Colonic mucosa (tissue), 4 donors: ENCODE measurements around the gene EPC2. TPM values are rescaled to one million over a fixed set of nuclear protein-coding genes. Genes with fewer than 3 reads are reported as not detected.
"Not testable (repeated sequence)": the region's sequence is repeated elsewhere in the genome, so short reads cannot be mapped to it uniquely, and the experiment has no call there.

Experiments used
- DNase-seq: peaks from one replicate; pipeline ENCODE4 v3.0.0-alpha.2; 2020
- H3K27ac ChIP-seq: fragments of 200-600 bp; one replicate; pipeline ENCODE4 v1.8.0; 2021
- H3K27me3 ChIP-seq: fragments of 200-600 bp; one replicate; pipeline ENCODE4 v1.8.0; 2021
- H3K36me3 ChIP-seq: fragments of 200-600 bp; one replicate; pipeline ENCODE4 v1.8.0; 2021
- H3K4me1 ChIP-seq: fragments of 200-600 bp; one replicate; pipeline ENCODE4 v1.8.0; 2021; ENCODE audit warnings: mild to moderate bottlenecking
- H3K4me3 ChIP-seq: fragments of 200-600 bp; one replicate; pipeline ENCODE4 v1.8.0; 2021
- H3K9ac ChIP-seq, 2 donors: one replicate each; pipeline ENCODE4 v1.7.0; 2013; ENCODE audit warnings: control low read depth in 2 of 2, low read depth in 2 of 2, low read length in 2 of 2
- H3K9me3 ChIP-seq: fragments of 200-600 bp; one replicate; pipeline ENCODE4 v1.8.0; 2021
- intact Hi-C: fragments of 100-400 bp; cut with DNase I; formaldehyde crosslinking; loops from one replicate; pipeline ENCODE4 v1.14.1; 2022
- total RNA-seq, 2 donors: library from RNA; stranded (reverse); fragmentation: NEBNext Ultra II Directional in 1 of 2; extraction: Animal tissue kit (Norgen Biotek cat#: 25700) in 1 of 2; gene quantifications; one replicate each; pipeline ENCODE4 v1.2.1, GENCODE V29; 2021
- TF ChIP-seq, protein P1 (sequence below): fragments of 200-600 bp; IDR thresholded peaks from one replicate; pipeline ENCODE4 v1.8.0; 2022; ENCODE audit warnings: antibody characterized with exemption, mild to moderate bottlenecking
- donor health status: healthy.
- donor health status: DM: no; HTN: no; CAD: no.
- donor health status: DM: no; HTN: no; CAD: no.

Gene EPC2
- total RNA-seq, 2 donors from 2014 or later, result 18.4 to 20.7 TPM

DNA sequence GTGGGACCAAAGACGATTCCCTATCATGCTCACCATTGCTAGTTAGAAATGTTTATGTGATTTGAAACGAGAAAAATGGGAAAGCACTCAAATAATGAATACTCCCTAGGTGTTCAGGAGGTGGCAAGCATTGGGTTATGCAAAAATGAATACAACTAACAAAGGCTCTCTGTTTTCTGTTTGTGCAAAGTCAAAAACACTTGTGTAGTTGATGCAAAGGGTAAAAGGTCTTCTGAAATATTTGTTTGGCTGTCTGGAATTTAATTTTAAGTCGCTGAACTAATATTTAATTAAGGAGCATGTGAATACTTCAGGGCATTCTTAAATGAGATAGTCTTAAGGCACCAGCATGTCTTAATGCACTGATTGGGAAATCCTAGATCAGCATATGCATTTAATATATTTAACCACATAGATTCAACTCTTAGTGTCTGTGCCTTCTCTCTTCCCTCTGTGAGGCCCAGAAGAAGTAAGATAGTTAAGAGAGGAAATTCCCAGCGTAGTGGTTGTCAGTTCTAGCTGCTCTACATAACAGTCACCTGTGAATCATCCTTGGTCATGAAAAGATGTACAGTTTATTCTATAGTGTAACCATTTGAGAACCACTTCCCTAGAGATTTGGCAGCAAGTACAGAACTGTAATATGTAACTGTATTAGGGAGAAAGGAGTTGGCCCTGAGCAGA, 111.9 kb downstream of the EPC2 start:
- Histone ChIP-seq H3K27me3 (no peaks in the 10 kb centered on the region), H3K9ac (no peak overlapping the region), H3K27ac (no peak overlapping the region), H3K9me3 (no peaks in the 10 kb centered on the region), H3K4me1 (no peaks in the 10 kb centered on the region), H3K36me3 (no peaks in the 10 kb centered on the region), H3K4me3 (no peak overlapping the region)
- intact Hi-C loops, result no loop called here
- DNase-seq, result no peak
- TF ChIP-seq, protein P1, sequence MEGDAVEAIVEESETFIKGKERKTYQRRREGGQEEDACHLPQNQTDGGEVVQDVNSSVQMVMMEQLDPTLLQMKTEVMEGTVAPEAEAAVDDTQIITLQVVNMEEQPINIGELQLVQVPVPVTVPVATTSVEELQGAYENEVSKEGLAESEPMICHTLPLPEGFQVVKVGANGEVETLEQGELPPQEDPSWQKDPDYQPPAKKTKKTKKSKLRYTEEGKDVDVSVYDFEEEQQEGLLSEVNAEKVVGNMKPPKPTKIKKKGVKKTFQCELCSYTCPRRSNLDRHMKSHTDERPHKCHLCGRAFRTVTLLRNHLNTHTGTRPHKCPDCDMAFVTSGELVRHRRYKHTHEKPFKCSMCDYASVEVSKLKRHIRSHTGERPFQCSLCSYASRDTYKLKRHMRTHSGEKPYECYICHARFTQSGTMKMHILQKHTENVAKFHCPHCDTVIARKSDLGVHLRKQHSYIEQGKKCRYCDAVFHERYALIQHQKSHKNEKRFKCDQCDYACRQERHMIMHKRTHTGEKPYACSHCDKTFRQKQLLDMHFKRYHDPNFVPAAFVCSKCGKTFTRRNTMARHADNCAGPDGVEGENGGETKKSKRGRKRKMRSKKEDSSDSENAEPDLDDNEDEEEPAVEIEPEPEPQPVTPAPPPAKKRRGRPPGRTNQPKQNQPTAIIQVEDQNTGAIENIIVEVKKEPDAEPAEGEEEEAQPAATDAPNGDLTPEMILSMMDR, result no peak

DNA sequence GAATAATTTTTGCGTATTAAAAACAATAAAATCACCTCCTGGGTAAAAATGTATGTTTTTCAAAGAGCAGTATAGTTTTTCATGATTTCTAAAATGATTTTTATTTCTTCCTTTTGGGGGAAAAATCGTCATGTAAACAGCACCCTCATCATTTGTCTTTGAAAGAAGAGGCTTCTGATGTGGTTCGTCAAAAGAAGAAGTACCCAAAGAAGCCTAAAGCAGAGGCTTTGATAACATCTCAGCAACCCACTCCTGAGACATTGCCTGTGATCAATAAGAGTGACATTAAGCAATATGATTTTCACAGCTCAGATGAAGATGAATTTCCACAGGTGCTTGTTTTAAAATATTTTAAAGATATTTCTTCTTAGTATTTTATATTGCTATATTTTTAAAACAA, 120.3 kb downstream of the EPC2 start:
- Histone ChIP-seq H3K9me3 (no peaks in the 10 kb centered on the region), H3K36me3 (no peaks in the 10 kb centered on the region), H3K27ac (no peak overlapping the region), H3K4me1 (no peaks in the 10 kb centered on the region), H3K4me3 (no peak overlapping the region), H3K27me3 (no peaks in the 10 kb centered on the region), H3K9ac (no peak overlapping the region)
- intact Hi-C loops, result no loop called here
- DNase-seq, result no peak
- TF ChIP-seq, protein P1, result no peak

DNA sequence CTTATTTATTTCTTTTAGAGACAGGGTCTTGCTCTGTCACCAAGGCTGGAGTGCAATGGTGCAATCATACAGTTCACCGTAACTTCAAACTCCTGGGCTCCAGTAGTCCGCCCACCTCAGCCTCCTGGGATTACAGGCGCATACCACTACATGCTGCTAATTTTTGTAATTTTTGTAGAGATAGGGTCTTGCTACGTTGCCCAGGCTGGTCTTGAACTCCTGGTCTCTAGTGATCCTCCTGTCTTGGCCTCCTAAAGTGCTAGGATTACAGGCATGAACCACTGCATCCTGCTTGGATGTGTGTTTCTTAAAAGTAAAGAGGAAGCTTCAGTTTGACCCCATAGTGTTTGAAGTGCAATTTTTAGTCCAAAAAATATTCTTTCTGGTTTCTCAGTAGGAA, 125.5 kb downstream of the EPC2 start:
- no peaks in the 10 kb centered on the region for H3K36me3 ChIP-seq
- DNase-seq, result no peak
- no peak overlapping the region for H3K9ac ChIP-seq
- H3K4me1 ChIP-seq, result no peaks in the 10 kb centered on the region
- H3K27ac ChIP-seq, result no peak overlapping the region
- TF ChIP-seq, protein P1, result no peak
- intact Hi-C loops, result no loop called here
- no peaks in the 10 kb centered on the region for H3K9me3 ChIP-seq
- no peak overlapping the region for H3K4me3 ChIP-seq
- H3K27me3 ChIP-seq, result no peaks in the 10 kb centered on the region

DNA sequence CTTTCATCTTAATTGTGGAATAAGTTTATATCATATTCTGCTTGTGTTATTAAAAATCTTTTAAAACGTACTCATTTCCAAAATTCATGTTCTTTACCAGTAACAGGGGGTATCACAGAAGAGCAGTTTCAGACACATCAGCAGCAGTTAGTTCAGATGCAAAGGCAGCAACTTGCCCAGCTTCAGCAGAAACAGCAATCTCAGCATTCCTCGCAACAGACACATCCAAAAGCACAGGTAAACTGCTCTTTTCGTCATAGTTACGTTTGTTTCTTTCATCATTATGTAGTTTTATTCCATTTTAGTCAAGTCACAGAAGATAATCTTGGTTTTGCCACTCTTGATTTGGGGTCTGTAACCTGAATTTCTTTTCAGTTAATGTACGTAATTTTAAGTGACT, 137.0 kb downstream of the EPC2 start:
- no peaks in the 10 kb centered on the region for H3K4me1 ChIP-seq
- no peak overlapping the region for H3K27ac ChIP-seq
- H3K4me3 ChIP-seq, result no peak overlapping the region
- H3K9ac ChIP-seq, result no peak overlapping the region
- H3K9me3 ChIP-seq, result no peaks in the 10 kb centered on the region
- DNase-seq, result no peak
- intact Hi-C loops, result no loop called here
- peaks cover 14% of the 10 kb centered on the region for H3K36me3 ChIP-seq
- TF ChIP-seq, protein P1, result no peak
- H3K27me3 ChIP-seq, result no peaks in the 10 kb centered on the region

DNA sequence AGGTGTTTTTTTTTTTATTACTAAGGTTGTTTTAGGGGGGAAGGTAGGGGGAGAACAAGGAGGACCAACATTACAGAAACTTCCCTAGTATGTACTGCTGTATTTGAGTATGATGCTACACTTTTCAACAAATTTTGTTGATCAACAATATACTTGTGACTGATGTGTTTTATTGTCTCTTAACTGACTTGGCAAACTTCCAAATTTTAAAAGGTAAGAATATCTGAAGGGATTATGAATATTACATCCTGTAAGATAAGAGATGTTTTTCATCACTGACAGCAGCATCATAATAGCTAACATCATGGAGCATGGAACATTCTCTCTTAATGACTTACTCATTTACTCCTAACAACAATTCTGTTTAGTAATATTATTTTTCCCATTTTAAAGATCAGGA, 144.5 kb downstream of the EPC2 start:
- TF ChIP-seq, protein P1, result no peak
- Histone ChIP-seq H3K36me3 (peaks cover 14% of the 10 kb centered on the region), H3K9ac (no peak overlapping the region), H3K4me1 (no peaks in the 10 kb centered on the region), H3K9me3 (no peaks in the 10 kb centered on the region), H3K27ac (no peak overlapping the region), H3K27me3 (no peaks in the 10 kb centered on the region), H3K4me3 (no peak overlapping the region)
- DNase-seq, result no peak
- intact Hi-C loops, result no loop called here

DNA sequence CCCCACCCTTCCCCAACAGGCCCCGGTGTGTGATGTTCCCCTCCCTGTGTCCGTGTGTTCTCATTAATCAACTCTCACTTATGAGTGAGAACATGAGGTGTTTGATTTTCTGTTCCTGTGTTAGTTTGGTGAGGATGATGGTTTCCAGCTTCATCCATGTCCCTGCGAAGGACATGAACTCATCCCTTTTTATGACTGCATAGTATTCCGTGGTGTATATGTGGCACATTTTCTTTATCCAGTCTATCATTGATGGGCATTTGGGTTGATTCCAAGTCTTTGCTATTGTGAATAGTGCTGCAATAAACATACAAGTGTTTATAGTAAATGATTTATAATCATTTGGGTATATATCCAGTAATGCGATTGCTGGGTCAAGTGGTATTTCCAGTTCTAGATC, 145.6 kb downstream of the EPC2 start:
- H3K27ac ChIP-seq, H3K27me3 ChIP-seq, intact Hi-C loops, H3K36me3 ChIP-seq, H3K9ac ChIP-seq, H3K4me1 ChIP-seq, H3K9me3 ChIP-seq, DNase-seq, H3K4me3 ChIP-seq: not testable (repeated sequence)
